Measurements from ENCODE around the gene LHFPL2.
"Not testable (repeated sequence)": the region's sequence is repeated elsewhere in the genome, so short reads cannot be mapped to it uniquely, and the experiment has no call there.

The LHFPL2 gene

GRCh38 chr5:78496373-78496772 lies 152.2 kb downstream of the LHFPL2 start:
- no peak for DNase-seq

- DNase-seq = no peak
Observed at GRCh38 chr5:78495800-78496199, 152.8 kb downstream of the LHFPL2 start.

- no peak for DNase-seq
Observed at GRCh38 chr5:78492650-78493049, 155.9 kb downstream of the LHFPL2 start.

GRCh38 chr5:78492224-78492623 lies 156.3 kb downstream of the LHFPL2 start:
- DNase-seq = no peak

- no peak for DNase-seq
Observed at GRCh38 chr5:78490709-78491485, 157.7 kb downstream of the LHFPL2 start.

- DNase-seq = no peak
Observed at GRCh38 chr5:78487846-78488245, 160.7 kb downstream of the LHFPL2 start.

GRCh38 chr5:78486218-78486617 lies 162.4 kb downstream of the LHFPL2 start:
- DNase-seq = no peak

- DNase-seq = peak; percentile 50
Observed at GRCh38 chr5:78483809-78484521, 164.6 kb downstream of the LHFPL2 start.

GRCh38 chr5:78482948-78483347 lies 165.6 kb downstream of the LHFPL2 start:
- DNase-seq = no peak

GRCh38 chr5:78476795-78477194 lies 171.8 kb downstream of the LHFPL2 start:
- DNase-seq = no peak

- DNase-seq = no peak
Observed at GRCh38 chr5:78475370-78475769, 173.2 kb downstream of the LHFPL2 start.

GRCh38 chr5:78473751-78474150 lies 174.8 kb downstream of the LHFPL2 start:
- no peak for DNase-seq

GRCh38 chr5:78472469-78473106 lies 176.0 kb downstream of the LHFPL2 start:
- DNase-seq = no peak

GRCh38 chr5:78471896-78472295 lies 176.7 kb downstream of the LHFPL2 start:
- no peak for DNase-seq

GRCh38 chr5:78467752-78468357 lies 180.7 kb downstream of the LHFPL2 start:
- DNase-seq = peak; percentile 32

GRCh38 chr5:78467140-78467539 lies 181.4 kb downstream of the LHFPL2 start:
- DNase-seq = no peak

GRCh38 chr5:78458843-78459242 lies 189.7 kb downstream of the LHFPL2 start:
- no peak for DNase-seq

GRCh38 chr5:78457507-78457906 lies 191.1 kb downstream of the LHFPL2 start:
- DNase-seq = not testable (repeated sequence)

GRCh38 chr5:78449103-78449502 lies 199.5 kb downstream of the LHFPL2 start:
- no peak for DNase-seq

- no peak for DNase-seq
Observed at GRCh38 chr5:78447775-78448424, 200.7 kb downstream of the LHFPL2 start.

Measured in KG1 (cell line).